Trophoblast cell (in vitro differentiated cells and primary cell): ENCODE results near the gene ZNF146.
A peak's percentile ranks its signal among the peaks of the same experiment; 100 is the strongest.

Experiments used
- DNase-seq, 2 donors: peaks; one replicate each; pipeline ENCODE4 v3.0.0-alpha.2; 2016
- H2AFZ ChIP-seq: 2 replicates; pipeline ENCODE4 v1.6.1; 2013; ENCODE audit warnings: low read length, moderate library complexity, mild to moderate bottlenecking; ENCODE audit not compliant: insufficient read depth, poor library complexity
- H2AK5ac ChIP-seq: 2 replicates; pipeline ENCODE4 v1.6.1; 2013; ENCODE audit warnings: mild to moderate bottlenecking, low read length
- H2BK120ac ChIP-seq: 2 replicates; pipeline ENCODE4 v1.6.1; 2013; ENCODE audit warnings: low read length, mild to moderate bottlenecking, moderate library complexity; ENCODE audit not compliant: insufficient read depth, poor library complexity
- H2BK12ac ChIP-seq: 2 replicates; pipeline ENCODE4 v1.6.1; 2013; ENCODE audit warnings: mild to moderate bottlenecking, low read length, moderate library complexity
- H2BK5ac ChIP-seq: 2 replicates; pipeline ENCODE4 v1.6.1; 2013; ENCODE audit warnings: low read length, low read depth, moderate library complexity, mild to moderate bottlenecking; ENCODE audit not compliant: poor library complexity
- H3K14ac ChIP-seq: 2 replicates; pipeline ENCODE4 v1.6.1; 2013; ENCODE audit warnings: mild to moderate bottlenecking, low read length
- H3K18ac ChIP-seq: 2 replicates; pipeline ENCODE4 v1.6.1; 2013; ENCODE audit warnings: mild to moderate bottlenecking, low read length
- H3K23ac ChIP-seq: 2 replicates; pipeline ENCODE4 v1.6.1; 2013; ENCODE audit warnings: low read length
- H3K27ac ChIP-seq: 2 replicates; pipeline ENCODE4 v1.5.1; 2013; ENCODE audit warnings: low read depth, mild to moderate bottlenecking, inconsistent platforms, low read length, moderate library complexity
- H3K27me3 ChIP-seq: 2 replicates; pipeline ENCODE4 v1.6.1; 2013; ENCODE audit warnings: inconsistent platforms, mild to moderate bottlenecking, low read length, moderate library complexity; ENCODE audit not compliant: insufficient read depth
- H3K36me3 ChIP-seq, 2 experiments: 1 replicate in 1 of 2; 2 replicates in 1 of 2; pipeline ENCODE4 v1.6.1; 2013; ENCODE audit warnings: low read length in 2 of 2, mild to moderate bottlenecking in 2 of 2, moderate library complexity in 1 of 2; ENCODE audit not compliant: insufficient read depth in 2 of 2, control insufficient read depth in 1 of 2
- H3K4ac ChIP-seq: 2 replicates; pipeline ENCODE4 v1.6.1; 2013; ENCODE audit warnings: low read depth, mild to moderate bottlenecking, low read length, moderate library complexity
- H3K4me1 ChIP-seq, 2 experiments: 1 replicate in 1 of 2; 2 replicates in 1 of 2; pipeline ENCODE4 v1.6.1; 2013; ENCODE audit warnings: low read length in 2 of 2, mild to moderate bottlenecking in 2 of 2, moderate library complexity in 1 of 2; ENCODE audit not compliant: insufficient read depth in 2 of 2, control insufficient read depth in 1 of 2
- H3K4me2 ChIP-seq: 2 replicates; pipeline ENCODE4 v1.6.1; 2013; ENCODE audit warnings: inconsistent platforms, mild to moderate bottlenecking, low read length, moderate library complexity
- H3K4me3 ChIP-seq: 2 replicates; pipeline ENCODE4 v1.5.1; 2013; ENCODE audit warnings: mild to moderate bottlenecking, low read depth, low read length, inconsistent platforms
- H3K79me1 ChIP-seq: one replicate; pipeline ENCODE4 v1.6.1; 2013; ENCODE audit warnings: low read length
- H3K79me2 ChIP-seq: 2 replicates; pipeline ENCODE4 v1.6.1; 2013; ENCODE audit warnings: low read length, mild to moderate bottlenecking; ENCODE audit not compliant: control insufficient read depth, insufficient read depth, poor library complexity
- H3K9ac ChIP-seq: 2 replicates; pipeline ENCODE4 v1.6.1; 2013; ENCODE audit warnings: mild to moderate bottlenecking, low read length
- H3K9me3 ChIP-seq: 2 replicates; pipeline ENCODE4 v1.6.1; 2013; ENCODE audit warnings: low read depth, mild to moderate bottlenecking, control low read depth, inconsistent platforms, low read length; ENCODE audit not compliant: insufficient read depth
- H4K12ac ChIP-seq: 2 replicates; pipeline ENCODE4 v1.6.1; 2013; ENCODE audit warnings: low read depth, mild to moderate bottlenecking, low read length, moderate library complexity
- H4K8ac ChIP-seq: 2 replicates; pipeline ENCODE4 v1.6.1; 2013; ENCODE audit warnings: low read depth, mild to moderate bottlenecking, low read length, moderate library complexity
- H4K91ac ChIP-seq: one replicate; pipeline ENCODE4 v1.6.1; 2013; ENCODE audit warnings: low read depth, mild to moderate bottlenecking, low read length, moderate library complexity
- WGBS: extraction: QIAGEN DNeasy Blood & Tissue Kit; methylation state at CpG from one replicate; pipeline ENCODE4 v1.1.7; 2013; ENCODE audit warnings: missing lambda C conversion rate; ENCODE audit not compliant: insufficient read length, insufficient coverage; ENCODE audit errors: extremely low coverage; 5-methylcytosine and 5-hydroxymethylcytosine counted together

Gene ZNF146

GRCh38 chr19:36255316-36255715 lies 40.4 kb downstream of the ZNF146 start:
- Histone ChIP-seq H3K9me3 (peaks cover 35% of the 10 kb centered on the region), H3K36me3 (no peaks in the 10 kb centered on the region), H3K4ac (no peak overlapping the region), H2AK5ac (no peak overlapping the region), H3K27ac (no peak overlapping the region), H3K4me2 (no peak overlapping the region), H3K18ac (no peak overlapping the region), H3K4me1 (no peaks in the 10 kb centered on the region), H3K79me2 (no peaks in the 10 kb centered on the region), H3K79me1 (peaks cover 2% of the 10 kb centered on the region), H4K91ac (no peak overlapping the region), H3K9ac (no peak overlapping the region), H3K27me3 (no peaks in the 10 kb centered on the region), H2BK5ac (no peak overlapping the region), H3K4me3 (no peak overlapping the region), H4K8ac (no peak overlapping the region), H2AFZ (no peak overlapping the region), H3K23ac (no peak overlapping the region), H4K12ac (no peak overlapping the region), H2BK120ac (no peak overlapping the region), H2BK12ac (no peak overlapping the region), H3K14ac (no peak overlapping the region)
- no peak for DNase-seq
- WGBS = no CpG with 5 or more reads among the region's 28 CpGs

GRCh38 chr19:36256064-36256463 lies 41.2 kb downstream of the ZNF146 start:
- H2AK5ac ChIP-seq = no peak overlapping the region
- no peaks in the 10 kb centered on the region for H3K36me3 ChIP-seq
- WGBS = no CpG with 5 or more reads among the region's 15 CpGs
- H3K14ac ChIP-seq = no peak overlapping the region
- no peak overlapping the region for H3K4ac ChIP-seq
- no peak overlapping the region for H2BK120ac ChIP-seq
- no peak overlapping the region for H3K4me3 ChIP-seq
- no peak overlapping the region for H4K12ac ChIP-seq
- no peaks in the 10 kb centered on the region for H3K4me1 ChIP-seq
- H3K9me3 ChIP-seq = peaks cover 35% of the 10 kb centered on the region
- no peak overlapping the region for H4K91ac ChIP-seq
- no peak overlapping the region for H2BK5ac ChIP-seq
- no peak overlapping the region for H3K23ac ChIP-seq
- H2BK12ac ChIP-seq = no peak overlapping the region
- no peak overlapping the region for H3K9ac ChIP-seq
- no peak overlapping the region for H2AFZ ChIP-seq
- no peaks in the 10 kb centered on the region for H3K79me2 ChIP-seq
- peaks cover 2% of the 10 kb centered on the region for H3K79me1 ChIP-seq
- no peak for DNase-seq
- no peak overlapping the region for H3K27ac ChIP-seq
- no peaks in the 10 kb centered on the region for H3K27me3 ChIP-seq
- H4K8ac ChIP-seq = no peak overlapping the region
- H3K4me2 ChIP-seq = no peak overlapping the region
- no peak overlapping the region for H3K18ac ChIP-seq

GRCh38 chr19:36256853-36257519 lies 42.1 kb downstream of the ZNF146 start:
- H3K14ac ChIP-seq = no peak overlapping the region
- H2BK5ac ChIP-seq = no peak overlapping the region
- no CpG with 5 or more reads among the region's 42 CpGs for WGBS
- peak overlapping the region; percentile 52 for H3K4me2 ChIP-seq
- H2AK5ac ChIP-seq = no peak overlapping the region
- H3K4ac ChIP-seq = no peak overlapping the region
- no peak overlapping the region for H2BK12ac ChIP-seq
- H3K18ac ChIP-seq = peak overlapping the region; percentile 82
- no peak overlapping the region for H3K23ac ChIP-seq
- H3K79me2 ChIP-seq = no peaks in the 10 kb centered on the region
- peak overlapping the region; percentile 64 for H4K12ac ChIP-seq
- H3K9ac ChIP-seq = no peak overlapping the region
- no peaks in the 10 kb centered on the region for H3K36me3 ChIP-seq
- DNase-seq = no peak
- H3K27me3 ChIP-seq = no peaks in the 10 kb centered on the region
- peak overlapping the region; percentile 66 for H3K4me3 ChIP-seq
- peaks cover 35% of the 10 kb centered on the region for H3K9me3 ChIP-seq
- no peak overlapping the region for H3K27ac ChIP-seq
- H4K91ac ChIP-seq = no peak overlapping the region
- no peak overlapping the region for H2BK120ac ChIP-seq
- peaks cover 2% of the 10 kb centered on the region for H3K79me1 ChIP-seq
- H2AFZ ChIP-seq = peak overlapping the region; percentile 17
- H4K8ac ChIP-seq = peak overlapping the region; percentile 80
- H3K4me1 ChIP-seq = no peaks in the 10 kb centered on the region

GRCh38 chr19:36257520-36257876 lies 42.6 kb downstream of the ZNF146 start:
- Histone ChIP-seq H2BK120ac (no peak overlapping the region), H3K27ac (no peak overlapping the region), H4K12ac (peak overlapping the region; percentile 64), H3K9ac (no peak overlapping the region), H2BK12ac (no peak overlapping the region), H2AFZ (peak overlapping the region; percentile 17), H3K23ac (no peak overlapping the region), H3K36me3 (no peaks in the 10 kb centered on the region), H2AK5ac (no peak overlapping the region), H3K14ac (no peak overlapping the region), H4K8ac (peak overlapping the region; percentile 80), H2BK5ac (no peak overlapping the region), H3K79me2 (no peaks in the 10 kb centered on the region), H4K91ac (no peak overlapping the region), H3K4me3 (peak overlapping the region; percentile 66), H3K4ac (no peak overlapping the region), H3K27me3 (no peaks in the 10 kb centered on the region), H3K79me1 (peaks cover 2% of the 10 kb centered on the region), H3K4me2 (peak overlapping the region; percentile 52), H3K18ac (peak overlapping the region; percentile 82), H3K9me3 (peaks cover 34% of the 10 kb centered on the region), H3K4me1 (no peaks in the 10 kb centered on the region)
- DNase-seq = peak; percentile 32 to 55
- no CpG with 5 or more reads among the region's 37 CpGs for WGBS
